GM12864 (cell line): ENCODE results near the gene SLC39A9.

Source experiments
- DNase-seq: peaks from one replicate; pipeline ENCODE4 v3.0.0-alpha.2; 2011; ENCODE audit warnings: low read depth
- H3K4me3 ChIP-seq: 2 replicates; pipeline ENCODE4 v1.5.1; 2011; ENCODE audit warnings: mild to moderate bottlenecking, low read depth, low read length, control low read depth
- TF ChIP-seq, protein P1 (sequence below): IDR thresholded peaks from 2 replicates; pipeline ENCODE4 v1.5.1; 2011; ENCODE audit warnings: low read depth, mild to moderate bottlenecking, moderate library complexity, low read length, control low read depth, inconsistent platforms; ENCODE audit errors: missing control alignments

The SLC39A9 gene

DNA sequence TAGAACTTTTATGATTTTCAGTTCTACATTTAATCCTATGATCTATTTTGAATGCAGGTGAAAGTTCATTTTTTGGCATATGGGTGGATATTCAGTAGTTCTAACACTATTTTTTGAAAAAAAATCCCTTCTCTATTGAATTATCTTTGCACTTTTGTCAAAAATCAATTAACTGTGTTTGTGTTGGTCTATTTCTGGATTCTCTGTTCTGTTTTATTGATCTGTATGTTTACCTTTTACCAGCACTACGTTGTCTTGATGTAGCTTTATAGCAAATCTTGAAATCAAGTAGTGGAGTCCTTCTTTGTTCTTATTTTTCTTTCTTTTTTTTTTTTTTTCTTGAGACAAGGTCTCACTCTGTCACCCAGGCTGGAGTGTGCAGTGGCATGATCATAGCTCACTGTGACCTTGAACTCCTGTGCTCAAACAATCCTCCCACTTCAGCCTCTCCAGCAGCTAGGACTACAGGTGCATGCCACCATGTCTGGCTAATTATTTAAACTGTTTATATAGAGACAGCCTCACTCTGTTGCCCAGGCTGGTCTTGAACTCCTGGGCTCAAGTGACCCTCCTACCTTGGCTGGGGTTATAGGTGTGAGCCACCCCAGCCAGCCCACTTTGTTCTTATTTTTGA is 31.9 kb downstream of the SLC39A9 start:
- H3K4me3 ChIP-seq: no peak overlapping the region
- TF ChIP-seq, protein P1, sequence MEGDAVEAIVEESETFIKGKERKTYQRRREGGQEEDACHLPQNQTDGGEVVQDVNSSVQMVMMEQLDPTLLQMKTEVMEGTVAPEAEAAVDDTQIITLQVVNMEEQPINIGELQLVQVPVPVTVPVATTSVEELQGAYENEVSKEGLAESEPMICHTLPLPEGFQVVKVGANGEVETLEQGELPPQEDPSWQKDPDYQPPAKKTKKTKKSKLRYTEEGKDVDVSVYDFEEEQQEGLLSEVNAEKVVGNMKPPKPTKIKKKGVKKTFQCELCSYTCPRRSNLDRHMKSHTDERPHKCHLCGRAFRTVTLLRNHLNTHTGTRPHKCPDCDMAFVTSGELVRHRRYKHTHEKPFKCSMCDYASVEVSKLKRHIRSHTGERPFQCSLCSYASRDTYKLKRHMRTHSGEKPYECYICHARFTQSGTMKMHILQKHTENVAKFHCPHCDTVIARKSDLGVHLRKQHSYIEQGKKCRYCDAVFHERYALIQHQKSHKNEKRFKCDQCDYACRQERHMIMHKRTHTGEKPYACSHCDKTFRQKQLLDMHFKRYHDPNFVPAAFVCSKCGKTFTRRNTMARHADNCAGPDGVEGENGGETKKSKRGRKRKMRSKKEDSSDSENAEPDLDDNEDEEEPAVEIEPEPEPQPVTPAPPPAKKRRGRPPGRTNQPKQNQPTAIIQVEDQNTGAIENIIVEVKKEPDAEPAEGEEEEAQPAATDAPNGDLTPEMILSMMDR: no peak
- no peak for DNase-seq

DNA sequence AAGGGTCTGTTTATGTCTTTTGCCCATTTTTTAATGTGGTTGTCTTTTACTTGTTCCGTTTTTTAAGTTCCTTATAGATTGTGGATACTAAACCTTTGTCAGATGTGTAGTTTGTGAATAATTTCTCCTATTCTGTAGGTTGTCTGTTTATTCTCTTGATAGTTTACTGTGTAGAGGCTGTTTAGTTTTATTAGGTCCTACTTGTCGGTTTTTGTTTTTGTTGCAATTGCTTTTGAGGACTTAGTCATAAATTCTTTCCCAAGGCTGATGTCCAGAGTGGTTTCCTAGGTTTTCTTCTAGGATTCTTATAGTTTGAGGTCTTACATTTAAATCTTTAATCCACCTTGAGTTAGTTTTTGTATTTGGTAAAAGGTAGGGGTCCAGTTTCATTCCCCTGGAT is 33.9 kb downstream of the SLC39A9 start:
- DNase-seq: no peak
- TF ChIP-seq, protein P1: no peak

DNA sequence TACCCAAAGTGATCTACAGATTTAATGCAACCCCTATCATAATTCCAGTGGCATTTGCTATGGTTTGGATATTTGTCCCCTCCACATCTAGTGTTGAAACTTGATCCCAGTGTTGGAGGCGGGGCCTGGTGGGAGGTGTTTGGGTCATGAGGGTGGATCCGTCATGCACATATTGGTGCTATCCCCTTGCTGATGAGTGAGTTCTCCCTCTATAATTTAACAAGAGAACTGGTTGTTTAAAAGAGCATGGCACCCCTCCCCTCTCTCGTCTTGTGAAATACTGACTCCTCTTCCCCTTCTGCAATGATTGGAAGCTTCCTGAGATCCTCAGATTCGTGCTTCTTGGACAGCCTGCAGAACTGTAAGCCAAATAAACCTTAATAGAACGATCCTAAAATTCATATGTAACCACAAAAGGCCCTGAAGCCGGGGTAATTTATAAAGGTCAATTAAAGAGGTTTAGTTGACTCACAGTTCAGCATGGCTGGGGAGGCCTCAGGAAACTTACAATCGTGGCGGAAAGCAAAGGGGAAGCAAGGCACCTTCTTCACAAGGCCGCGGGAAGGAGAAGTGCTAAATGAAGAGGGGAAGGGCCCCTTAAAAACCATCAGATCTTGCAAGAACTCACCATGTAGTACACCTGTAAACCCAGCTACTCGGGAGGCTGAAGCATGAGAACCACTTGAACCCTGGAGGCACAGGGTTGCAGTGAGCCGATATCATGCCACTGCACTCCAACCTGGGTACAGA is 41.2 kb downstream of the SLC39A9 start:
- no peak overlapping the region for H3K4me3 ChIP-seq
- DNase-seq: no peak
- TF ChIP-seq, protein P1: no peak

More for the DNA sequence above, 33.9 kb downstream of the SLC39A9 start:
- H3K4me3 ChIP-seq: no peak overlapping the region

- TF ChIP-seq, protein P1: no peak
- peak overlapping the region; percentile 10; the same call in 1 of the 2 replicates for H3K4me3 ChIP-seq
These were observed 43.5 kb downstream of the SLC39A9 start for GRCh38 chr14:69441948-69442347.

GRCh38 chr14:69443296-69443805 is 44.9 kb downstream of the SLC39A9 start:
- TF ChIP-seq, protein P1: no peak
- no peak overlapping the region for H3K4me3 ChIP-seq
- DNase-seq: no peak

More at GRCh38 chr14:69441948-69442347, 43.5 kb downstream of the SLC39A9 start:
- peak; percentile 62 for DNase-seq

DNA sequence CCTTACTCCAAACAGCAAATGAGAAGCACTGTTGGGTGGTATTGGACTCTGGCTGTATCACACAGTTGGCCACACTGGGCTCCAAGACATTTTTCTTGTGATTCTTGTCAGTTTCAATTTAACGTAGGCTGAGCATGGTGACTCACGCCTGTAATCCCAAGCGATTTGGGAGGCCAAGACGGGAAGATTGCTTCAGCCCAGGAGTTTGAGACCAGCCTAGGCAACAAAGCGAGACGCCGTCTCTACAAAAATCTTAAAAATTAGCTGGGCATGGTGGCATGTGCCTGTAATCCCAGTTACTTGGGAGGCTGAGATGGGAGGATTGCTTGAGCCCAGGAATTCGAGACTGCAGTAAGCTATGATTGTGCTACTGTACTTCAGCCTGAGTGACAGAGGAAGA is 50.7 kb downstream of the SLC39A9 start:
- TF ChIP-seq, protein P1: no peak
- no peak overlapping the region for H3K4me3 ChIP-seq
- no peak for DNase-seq
